ENCODE results near the gene MYO1C.
"Not testable (repeated sequence)": the region's sequence is repeated elsewhere in the genome, so short reads cannot be mapped to it uniquely, and the experiment has no call there.

MYO1C gene

GRCh38 chr17:1431631-1432104 lies 60.8 kb downstream of the MYO1C start:
- peak; percentile 36 for DNase-seq (ENCODE audit: low spot score)

DNA sequence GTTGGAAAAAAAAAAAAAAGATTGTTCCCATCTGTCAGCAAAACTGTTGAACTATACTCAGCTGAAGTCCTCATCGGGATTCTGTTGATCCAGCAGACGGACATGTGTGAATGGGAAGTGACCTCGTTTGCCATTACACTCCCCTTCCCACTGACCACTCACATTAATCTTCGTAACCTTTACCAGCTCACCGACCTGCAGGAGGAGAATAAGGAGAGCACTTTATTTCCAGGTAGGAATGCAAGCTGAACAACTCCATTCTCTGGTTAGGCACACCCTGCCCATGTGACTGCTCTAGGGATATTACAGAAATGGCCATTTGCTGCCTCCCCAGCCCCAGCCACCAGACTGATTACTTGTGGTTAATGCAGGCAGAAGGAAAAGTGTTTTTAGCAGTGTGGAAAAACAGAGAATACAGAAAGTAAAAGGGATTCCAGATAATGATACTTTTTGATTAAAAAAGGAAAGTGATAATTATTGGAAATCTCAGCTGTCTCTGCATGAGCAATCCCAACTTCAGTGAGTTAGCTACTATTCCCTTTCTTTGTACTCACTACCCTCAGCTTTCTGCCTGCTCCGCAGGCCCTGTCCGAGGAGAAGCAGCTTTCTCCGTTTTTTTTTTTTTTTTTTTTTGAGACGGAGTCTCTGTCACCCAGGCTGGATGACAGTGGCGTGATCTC lies 68.9 kb downstream of the MYO1C start:
- no peak for TF ChIP-seq CTCF (IDR thresholded peaks at IDR 0.05; ENCODE audit: extremely low read depth, missing control alignments)
- no peak for DNase-seq (ENCODE audit: low spot score)

More at GRCh38 chr17:1431631-1432104, 60.8 kb downstream of the MYO1C start:
- TF ChIP-seq CTCF (IDR thresholded peaks at IDR 0.05; ENCODE audit: extremely low read depth, missing control alignments), result no peak

GRCh38 chr17:1422885-1423284 lies 69.6 kb downstream of the MYO1C start:
- TF ChIP-seq CTCF (IDR thresholded peaks at IDR 0.05; ENCODE audit: extremely low read depth, missing control alignments), result no peak
- DNase-seq (ENCODE audit: low spot score), result no peak

- no peak for TF ChIP-seq CTCF (IDR thresholded peaks at IDR 0.05; ENCODE audit: extremely low read depth, missing control alignments)
Observed at GRCh38 chr17:1421470-1421869, 71.0 kb downstream of the MYO1C start.

GRCh38 chr17:1420981-1421380 lies 71.5 kb downstream of the MYO1C start:
- no peak for TF ChIP-seq CTCF (IDR thresholded peaks at IDR 0.05; ENCODE audit: extremely low read depth, missing control alignments)

More at GRCh38 chr17:1421470-1421869, 71.0 kb downstream of the MYO1C start:
- no peak for DNase-seq (ENCODE audit: low spot score)

GRCh38 chr17:1420163-1420562 lies 72.3 kb downstream of the MYO1C start:
- TF ChIP-seq CTCF (IDR thresholded peaks at IDR 0.05; ENCODE audit: extremely low read depth, missing control alignments), result no peak
- DNase-seq (ENCODE audit: low spot score), result no peak

More at GRCh38 chr17:1420981-1421380, 71.5 kb downstream of the MYO1C start:
- no peak for DNase-seq (ENCODE audit: low spot score)

DNA sequence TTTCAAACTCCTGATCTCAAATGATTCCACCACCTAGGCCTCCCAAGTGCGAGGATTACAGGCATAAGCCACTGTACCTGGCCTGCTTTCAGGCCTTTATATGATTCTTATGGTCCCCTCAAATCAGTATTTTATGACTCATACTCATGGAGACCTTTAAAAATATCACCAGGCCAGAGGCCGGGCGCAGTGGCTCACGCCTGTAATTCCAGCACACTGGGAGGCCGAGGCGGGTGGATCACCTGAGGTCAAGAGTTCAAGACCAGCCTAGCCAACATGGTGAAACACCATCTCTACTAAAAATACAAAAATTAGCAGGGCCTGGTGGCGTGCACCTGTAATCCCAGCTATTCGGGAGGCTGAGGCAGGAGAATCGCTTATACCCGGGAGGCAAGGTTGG lies 74.0 kb downstream of the MYO1C start:
- not testable (repeated sequence) for DNase-seq (ENCODE audit: low spot score)

GRCh38 chr17:1416414-1416813 lies 76.1 kb downstream of the MYO1C start:
- TF ChIP-seq CTCF (IDR thresholded peaks at IDR 0.05; ENCODE audit: extremely low read depth, missing control alignments), result no peak
- no peak for DNase-seq (ENCODE audit: low spot score)

Measured in GM20000 (cell line).